GM12878 (cell line): ENCODE measurements around the gene LRCH4. TPM values are rescaled to one million over a fixed set of nuclear protein-coding genes. Genes with fewer than 3 reads are reported as not detected.

Source experiments
- ATAC-seq: fragments of 200-7000 bp; cut with Tn5 transposase; 3 replicates; pipeline ENCODE4 v1.9.1; 2020; ENCODE audit warnings: mild to moderate bottlenecking, moderate library complexity
- BruUV-seq: library from RNA; stranded (reverse); fragments of 400-500 nt; replicated peaks from 2 replicates; lab custom pipeline; 2021; lab: Mats Ljungman, UMichigan
- CTCF ChIA-PET: fragments of 300-600 bp; sonication (Branson Sonifier 250); formaldehyde crosslinking; extraction: SDS; loops from one replicate; lab custom pipeline; 2021; ENCODE audit warnings: inconsistent platforms; lab: Yijun Ruan, JAX
- POLR2A ChIA-PET: fragments of 350-600 bp; formaldehyde crosslinking; extraction: SDS; loops from one replicate; lab custom pipeline; 2021; ENCODE audit warnings: inconsistent platforms; lab: Charles Lee
- RAD21 ChIA-PET: fragments of 300-600 bp; sonication (Branson Sonifier 250); formaldehyde crosslinking; loops from one replicate; lab custom pipeline; 2023; ENCODE audit warnings: antibody characterized with exemption; ENCODE audit not compliant: unreplicated experiment; lab: Charles Lee
- SMC1A ChIA-PET: fragments of 300-600 bp; sonication (Branson Sonifier 250); formaldehyde crosslinking; loops from one replicate; lab custom pipeline; 2023; ENCODE audit not compliant: unreplicated experiment, uncharacterized antibody; lab: Charles Lee
- DNase-seq: peaks from one replicate; pipeline ENCODE4 v3.0.0-alpha.2; 2011; ENCODE audit warnings: low read depth, low spot score
- FAIRE-seq: peaks from 3 replicates; lab custom pipeline; 2011; peaks lifted over from hg19 to GRCh38; lab: Jason Lieb, UNC
- H2AFZ ChIP-seq: 2 replicates; pipeline ENCODE4 v1.6.0; 2011; ENCODE audit warnings: low read depth, low read length, control low read depth; ENCODE audit not compliant: control insufficient read depth
- H3K27ac ChIP-seq: 2 replicates; pipeline ENCODE4 v1.5.1; 2011; ENCODE audit warnings: control low read depth; ENCODE audit not compliant: control insufficient read depth, insufficient read depth
- H3K27me3 ChIP-seq, 2 experiments: replicated peaks in 1 of 2; 2 replicates each; pipeline versions ENCODE4 v1.6.0 to v1.6.1; 2011; ENCODE audit warnings: low read length in 1 of 2; ENCODE audit not compliant: control insufficient read depth in 2 of 2, insufficient read depth in 2 of 2
- H3K36me3 ChIP-seq, 2 experiments: 2 replicates each; pipeline ENCODE4 v1.5.1; 2011; ENCODE audit warnings: low read length in 1 of 2; ENCODE audit not compliant: control insufficient read depth in 2 of 2, insufficient read depth in 2 of 2
- H3K4me1 ChIP-seq: 2 replicates; pipeline ENCODE4 v1.6.1; 2011; ENCODE audit warnings: mild to moderate bottlenecking, low read length, moderate library complexity, mixed read lengths; ENCODE audit not compliant: control insufficient read depth, insufficient read depth
- H3K4me2 ChIP-seq: 2 replicates; pipeline ENCODE4 v1.6.0; 2011; ENCODE audit warnings: control low read depth; ENCODE audit not compliant: control insufficient read depth, insufficient read depth
- H3K4me3 ChIP-seq: fragments of 200-600 bp; sonication (generic); 2 replicates; pipeline ENCODE4 v1.5.1; 2016
- H3K79me2 ChIP-seq: 2 replicates; pipeline ENCODE4 v1.6.0; 2011; ENCODE audit warnings: low read length; ENCODE audit not compliant: control insufficient read depth, insufficient read depth
- H3K9ac ChIP-seq: 2 replicates; pipeline ENCODE4 v1.8.0; 2011; ENCODE audit warnings: low read length, control low read depth, mixed read lengths; ENCODE audit not compliant: control insufficient read depth, insufficient read depth
- H3K9me3 ChIP-seq: replicated peaks from 3 replicates; pipeline ENCODE4 v1.5.1; 2011; ENCODE audit warnings: mild to moderate bottlenecking, low read length; ENCODE audit not compliant: control insufficient read depth, insufficient read depth
- H4K20me1 ChIP-seq: 2 replicates; pipeline ENCODE4 v1.6.0; 2011; ENCODE audit not compliant: control insufficient read depth, insufficient read depth
- BMI1 ChIP-seq: fragments of 450-650 bp; IDR thresholded peaks from 2 replicates; pipeline ENCODE4 v1.6.1; 2016; ENCODE audit warnings: mild to moderate bottlenecking, moderate library complexity, borderline replicate concordance
- DPF2 ChIP-seq: fragments of 450-650 bp; IDR thresholded peaks from 2 replicates; pipeline ENCODE4 v1.6.1; 2017; ENCODE audit warnings: mild to moderate bottlenecking
- FOXK2 ChIP-seq: fragments of 450-650 bp; IDR thresholded peaks from 2 replicates; pipeline ENCODE4 v1.6.1; 2017; ENCODE audit warnings: mild to moderate bottlenecking, moderate library complexity
- PAX5 ChIP-seq: IDR thresholded peaks from 2 replicates; pipeline ENCODE4 v1.6.1; 2011; ENCODE audit warnings: low read depth, low read length, borderline replicate concordance
- POLR2AphosphoS5 ChIP-seq: IDR thresholded peaks from 2 replicates; pipeline ENCODE4 v1.6.1; 2011; ENCODE audit warnings: mild to moderate bottlenecking, low read length, inconsistent platforms
- RCOR1 ChIP-seq: conservative IDR thresholded peaks from 2 replicates; pipeline ENCODE4 v1.6.1; 2012; ENCODE audit warnings: low read depth, low read length, improper control_type of control experiment
- SIX5 ChIP-seq: IDR thresholded peaks from 2 replicates; pipeline ENCODE4 v1.6.1; 2011; ENCODE audit warnings: mild to moderate bottlenecking, low read depth, low read length, moderate library complexity; ENCODE audit not compliant: severe bottlenecking
- ZZZ3 ChIP-seq: IDR thresholded peaks from 2 replicates; pipeline ENCODE4 v1.6.1; 2011; ENCODE audit warnings: low read depth; ENCODE audit not compliant: control insufficient read depth, insufficient read length
- WGBS: methylation state at CpG from one replicate; pipeline ENCODE4 v1.1.6; 2016; ENCODE audit warnings: low lambda C conversion rate; ENCODE audit not compliant: insufficient replicate concordance, insufficient coverage; ENCODE audit errors: missing lambda C conversion rate; 5-methylcytosine and 5-hydroxymethylcytosine counted together
- in situ Hi-C: fragments of 300-500 bp; cut with MboI; formaldehyde crosslinking; loops from 9 replicates; pipeline ENCODE4 v1.14.3; 2018; ENCODE audit warnings: mixed read lengths
- intact Hi-C: fragments of 100-400 bp; cut with micrococcal nuclease; formaldehyde crosslinking; loops from one replicate; pipeline ENCODE4 v1.14.2; 2022; ENCODE audit not compliant: unreplicated experiment
- polyA plus RNA-seq, 11 experiments: library from polyadenylated mRNA; depleted of rRNA in 4 of 11; unstranded in 6 of 11; stranded (reverse) in 5 of 11; fragments of >200 nt; fragmentation: Nextera tagmentation in 4 of 11; fragmentation: Illumina TruSeq in 1 of 11; extraction: Ambion mirVana in 4 of 11; extraction: Trizol in 1 of 11; gene quantifications; 1 replicate in 1 of 11; 2 replicates in 10 of 11; pipeline versions ENCODE4 v1.2.1 to v1.2.3, GENCODE V29; 2011 to 2016; ENCODE audit warnings: inconsistent platforms in 2 of 11, missing spikeins in 2 of 11, low read depth in 1 of 11
- total RNA-seq, 4 experiments: library from RNA; depleted of rRNA in 3 of 4; stranded (reverse); fragments of >200 nt in 3 of 4; fragmentation: Illumina TruSeq in 1 of 4; extraction: Trizol in 1 of 4; gene quantifications; 2 replicates each; pipeline versions ENCODE4 v1.2.1 to v1.2.3, GENCODE V29; 2013 to 2021
- TF ChIP-seq, protein P1 (sequence below): fragments of 450-650 bp; IDR thresholded peaks from 2 replicates; pipeline ENCODE4 v1.6.1; 2017; ENCODE audit warnings: mild to moderate bottlenecking, moderate library complexity
- TF ChIP-seq, protein P2 (sequence below): IDR thresholded peaks from 2 replicates; pipeline ENCODE4 v1.6.1; 2012; ENCODE audit warnings: low read depth, low read length, improper control_type of control experiment
- TF ChIP-seq, protein P3 (sequence below): IDR thresholded peaks from 2 replicates; pipeline ENCODE4 v1.6.1; 2012; ENCODE audit warnings: low read depth, low read length, improper control_type of control experiment

The LRCH4 gene
- total and polyA plus RNA-seq, 10 of the 15 experiments (the other 5 are each of a cell fraction or from before 2014, with no cell fraction given) = 0.58 to 96.7 (median 28.4) TPM

DNA sequence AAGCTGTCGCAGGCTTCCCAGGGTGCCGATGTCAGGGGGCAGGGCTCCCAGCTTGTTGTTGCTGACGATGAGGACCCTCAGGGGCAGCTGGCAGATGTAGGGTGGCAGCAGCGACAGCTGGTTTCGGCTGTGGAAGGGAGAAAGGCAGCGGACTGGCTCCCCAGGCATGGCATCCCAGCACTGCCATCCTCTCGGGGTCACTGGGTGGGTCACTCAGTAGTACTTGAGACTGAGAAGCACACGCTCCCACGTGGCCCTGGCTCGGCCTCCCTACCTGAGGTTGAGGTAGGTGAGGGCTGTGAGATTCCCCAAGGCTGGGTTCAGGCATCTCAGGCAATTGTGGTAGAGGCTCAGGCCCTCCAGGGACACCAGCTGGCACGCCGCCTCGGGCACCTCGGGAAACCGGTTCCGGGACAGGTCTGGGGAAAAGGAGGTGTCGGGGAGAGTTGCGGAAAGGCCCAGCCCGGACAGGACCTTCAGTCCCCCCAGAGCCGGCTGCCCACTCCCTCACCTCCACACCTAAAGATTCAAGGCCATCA is 3.8 kb downstream of the LRCH4 start:
- POLR2A ChIA-PET = no interaction called here
- in situ Hi-C loops (no loop called here), intact Hi-C loops (no loop called here)
- CTCF ChIA-PET = interaction anchor here (11.6 kb wide), 1 partner anchor 18 kb away, joined by 190 read pairs; no protein-coding TSS in a partner anchor
- RAD21 ChIA-PET = interaction anchor here (0.6 kb wide), 1 partner anchor 103 kb away, joined by 5 read pairs; no protein-coding TSS in a partner anchor
- H2AFZ ChIP-seq = no peak overlapping the region
- H3K79me2 ChIP-seq = peaks cover 32% of the 10 kb centered on the region
- no peak overlapping the region for H3K27ac ChIP-seq
- H3K27me3 ChIP-seq = no peaks in the 10 kb centered on the region
- TF ChIP-seq POLR2AphosphoS5 (no peak), DPF2 (no peak), PAX5 (no peak), FOXK2 (no peak), RCOR1 (no peak), BMI1 (no peak), SIX5 (no peak), ZZZ3 (no peak)
- TF ChIP-seq, protein P1, sequence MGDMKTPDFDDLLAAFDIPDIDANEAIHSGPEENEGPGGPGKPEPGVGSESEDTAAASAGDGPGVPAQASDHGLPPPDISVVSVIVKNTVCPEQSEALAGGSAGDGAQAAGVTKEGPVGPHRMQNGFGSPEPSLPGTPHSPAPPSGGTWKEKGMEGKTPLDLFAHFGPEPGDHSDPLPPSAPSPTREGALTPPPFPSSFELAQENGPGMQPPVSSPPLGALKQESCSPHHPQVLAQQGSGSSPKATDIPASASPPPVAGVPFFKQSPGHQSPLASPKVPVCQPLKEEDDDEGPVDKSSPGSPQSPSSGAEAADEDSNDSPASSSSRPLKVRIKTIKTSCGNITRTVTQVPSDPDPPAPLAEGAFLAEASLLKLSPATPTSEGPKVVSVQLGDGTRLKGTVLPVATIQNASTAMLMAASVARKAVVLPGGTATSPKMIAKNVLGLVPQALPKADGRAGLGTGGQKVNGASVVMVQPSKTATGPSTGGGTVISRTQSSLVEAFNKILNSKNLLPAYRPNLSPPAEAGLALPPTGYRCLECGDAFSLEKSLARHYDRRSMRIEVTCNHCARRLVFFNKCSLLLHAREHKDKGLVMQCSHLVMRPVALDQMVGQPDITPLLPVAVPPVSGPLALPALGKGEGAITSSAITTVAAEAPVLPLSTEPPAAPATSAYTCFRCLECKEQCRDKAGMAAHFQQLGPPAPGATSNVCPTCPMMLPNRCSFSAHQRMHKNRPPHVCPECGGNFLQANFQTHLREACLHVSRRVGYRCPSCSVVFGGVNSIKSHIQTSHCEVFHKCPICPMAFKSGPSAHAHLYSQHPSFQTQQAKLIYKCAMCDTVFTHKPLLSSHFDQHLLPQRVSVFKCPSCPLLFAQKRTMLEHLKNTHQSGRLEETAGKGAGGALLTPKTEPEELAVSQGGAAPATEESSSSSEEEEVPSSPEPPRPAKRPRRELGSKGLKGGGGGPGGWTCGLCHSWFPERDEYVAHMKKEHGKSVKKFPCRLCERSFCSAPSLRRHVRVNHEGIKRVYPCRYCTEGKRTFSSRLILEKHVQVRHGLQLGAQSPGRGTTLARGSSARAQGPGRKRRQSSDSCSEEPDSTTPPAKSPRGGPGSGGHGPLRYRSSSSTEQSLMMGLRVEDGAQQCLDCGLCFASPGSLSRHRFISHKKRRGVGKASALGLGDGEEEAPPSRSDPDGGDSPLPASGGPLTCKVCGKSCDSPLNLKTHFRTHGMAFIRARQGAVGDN = no peak
- TF ChIP-seq, protein P2, sequence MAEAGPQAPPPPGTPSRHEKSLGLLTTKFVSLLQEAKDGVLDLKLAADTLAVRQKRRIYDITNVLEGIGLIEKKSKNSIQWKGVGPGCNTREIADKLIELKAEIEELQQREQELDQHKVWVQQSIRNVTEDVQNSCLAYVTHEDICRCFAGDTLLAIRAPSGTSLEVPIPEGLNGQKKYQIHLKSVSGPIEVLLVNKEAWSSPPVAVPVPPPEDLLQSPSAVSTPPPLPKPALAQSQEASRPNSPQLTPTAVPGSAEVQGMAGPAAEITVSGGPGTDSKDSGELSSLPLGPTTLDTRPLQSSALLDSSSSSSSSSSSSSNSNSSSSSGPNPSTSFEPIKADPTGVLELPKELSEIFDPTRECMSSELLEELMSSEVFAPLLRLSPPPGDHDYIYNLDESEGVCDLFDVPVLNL = no peak
- TF ChIP-seq, protein P3, sequence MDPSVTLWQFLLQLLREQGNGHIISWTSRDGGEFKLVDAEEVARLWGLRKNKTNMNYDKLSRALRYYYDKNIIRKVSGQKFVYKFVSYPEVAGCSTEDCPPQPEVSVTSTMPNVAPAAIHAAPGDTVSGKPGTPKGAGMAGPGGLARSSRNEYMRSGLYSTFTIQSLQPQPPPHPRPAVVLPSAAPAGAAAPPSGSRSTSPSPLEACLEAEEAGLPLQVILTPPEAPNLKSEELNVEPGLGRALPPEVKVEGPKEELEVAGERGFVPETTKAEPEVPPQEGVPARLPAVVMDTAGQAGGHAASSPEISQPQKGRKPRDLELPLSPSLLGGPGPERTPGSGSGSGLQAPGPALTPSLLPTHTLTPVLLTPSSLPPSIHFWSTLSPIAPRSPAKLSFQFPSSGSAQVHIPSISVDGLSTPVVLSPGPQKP = no peak
- FAIRE-seq (no peak), DNase-seq (no peak), ATAC-seq (no peak)
- H3K4me2 ChIP-seq = no peak overlapping the region
- no peaks in the 10 kb centered on the region for H4K20me1 ChIP-seq
- no peak overlapping the region for H3K9ac ChIP-seq
- H3K36me3 ChIP-seq = peaks cover 11 to 13% of the 10 kb centered on the region in 2 experiments
- no peak overlapping the region for H3K4me3 ChIP-seq
- no peaks in the 10 kb centered on the region for H3K9me3 ChIP-seq
- H3K4me1 ChIP-seq = peaks cover 24% of the 10 kb centered on the region
- WGBS = 98% methylated on average over 20 of the region's 20 CpGs
- SMC1A ChIA-PET = no interaction called here
- no TSS peak for BruUV-seq
